ENCODE results near the gene NKTR. TPM values are rescaled to one million over a fixed set of nuclear protein-coding genes. Genes with fewer than 3 reads are reported as not detected.
"Not testable (repeated sequence)": the region's sequence is repeated elsewhere in the genome, so short reads cannot be mapped to it uniquely, and the experiment has no call there.

Gene NKTR
- 10 to 100 TPM; 27.8 to 32.7 (median 30.9) TPM for total RNA-seq (2021; fragmentation: NEBNext Ultra II Directional; extraction: Animal tissue kit (Norgen Biotek cat#: 25700))
- long read RNA-seq, full-length matches to known transcripts, result 3 of 33 reads
- long read RNA-seq, partial matches to known transcripts, result 17 of 33 reads
- long read RNA-seq, other reads (novel, unspliced or antisense), result 13 of 33 reads

GRCh38 chr3:42600111-42600957, at the start of gene NKTR:
TSS of gene NKTR (plus strand) at chr3:42600686. CDS start at chr3:42601007, 321 bp downstream.
- Mint-ChIP-seq H3K27ac (peak within 1 kb of the TSS; percentile 95), H3K27me3 (ENCODE audit: insufficient read depth) (no peaks in the 10 kb centered on the region; the same call in none of the 2 replicates), H3K4me3 (peak within 1 kb of the TSS; percentile 95), H3K4me1 (ENCODE audit: low read depth) (peaks cover 42% of the 10 kb centered on the region), H3K36me3 (ENCODE audit: low read depth) (peaks cover 21% of the 10 kb centered on the region), H3K9me3 (no peaks in the 10 kb centered on the region)
- DNase-seq, result peak; percentile 98
- TF ChIP-seq, protein P1, sequence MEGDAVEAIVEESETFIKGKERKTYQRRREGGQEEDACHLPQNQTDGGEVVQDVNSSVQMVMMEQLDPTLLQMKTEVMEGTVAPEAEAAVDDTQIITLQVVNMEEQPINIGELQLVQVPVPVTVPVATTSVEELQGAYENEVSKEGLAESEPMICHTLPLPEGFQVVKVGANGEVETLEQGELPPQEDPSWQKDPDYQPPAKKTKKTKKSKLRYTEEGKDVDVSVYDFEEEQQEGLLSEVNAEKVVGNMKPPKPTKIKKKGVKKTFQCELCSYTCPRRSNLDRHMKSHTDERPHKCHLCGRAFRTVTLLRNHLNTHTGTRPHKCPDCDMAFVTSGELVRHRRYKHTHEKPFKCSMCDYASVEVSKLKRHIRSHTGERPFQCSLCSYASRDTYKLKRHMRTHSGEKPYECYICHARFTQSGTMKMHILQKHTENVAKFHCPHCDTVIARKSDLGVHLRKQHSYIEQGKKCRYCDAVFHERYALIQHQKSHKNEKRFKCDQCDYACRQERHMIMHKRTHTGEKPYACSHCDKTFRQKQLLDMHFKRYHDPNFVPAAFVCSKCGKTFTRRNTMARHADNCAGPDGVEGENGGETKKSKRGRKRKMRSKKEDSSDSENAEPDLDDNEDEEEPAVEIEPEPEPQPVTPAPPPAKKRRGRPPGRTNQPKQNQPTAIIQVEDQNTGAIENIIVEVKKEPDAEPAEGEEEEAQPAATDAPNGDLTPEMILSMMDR (IDR thresholded peaks at IDR 0.05), result peak; percentile 50; the same call in 1 of the 2 replicates

DNA sequence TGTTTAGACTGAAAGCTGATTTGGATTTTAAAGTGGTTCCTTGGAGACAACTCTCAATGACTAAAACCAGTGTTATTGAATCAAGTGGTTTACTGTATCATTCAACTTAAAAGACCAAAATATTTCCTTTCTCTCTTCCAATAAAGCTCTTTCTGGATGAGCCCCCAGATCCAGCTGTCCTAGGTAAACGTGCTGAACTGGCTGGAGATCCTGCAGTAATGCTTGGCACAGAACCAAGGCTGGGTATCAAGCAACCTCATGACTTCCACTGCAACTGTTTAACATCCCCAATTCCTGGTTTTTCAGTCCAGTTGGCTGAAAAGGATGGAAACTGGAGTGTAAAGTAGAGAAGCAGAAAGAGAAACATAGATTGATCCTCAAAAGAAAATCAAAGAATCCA, 47.7 kb upstream of the NKTR start:
- no peaks in the 10 kb centered on the region for H3K27me3 Mint-ChIP-seq (ENCODE audit: insufficient read depth)
- TF ChIP-seq, protein P1 (IDR thresholded peaks at IDR 0.05), result no peak
- no peaks in the 10 kb centered on the region for H3K9me3 Mint-ChIP-seq
- DNase-seq, result no peak
- peaks cover 37% of the 10 kb centered on the region for H3K36me3 Mint-ChIP-seq (ENCODE audit: low read depth)
- H3K4me3 Mint-ChIP-seq, result no peak overlapping the region
- H3K27ac Mint-ChIP-seq, result no peak overlapping the region
- no peaks in the 10 kb centered on the region for H3K4me1 Mint-ChIP-seq (ENCODE audit: low read depth)

- Mint-ChIP-seq H3K27ac (no peak overlapping the region), H3K36me3 (ENCODE audit: low read depth) (peaks cover 35% of the 10 kb centered on the region), H3K27me3 (ENCODE audit: insufficient read depth) (no peaks in the 10 kb centered on the region), H3K4me1 (ENCODE audit: low read depth) (no peaks in the 10 kb centered on the region), H3K9me3 (no peaks in the 10 kb centered on the region), H3K4me3 (no peak overlapping the region)
- TF ChIP-seq, protein P1 (IDR thresholded peaks at IDR 0.05), result no peak
- no peak for DNase-seq
Observed at GRCh38 chr3:42556089-42556632, 44.3 kb upstream of the NKTR start.

DNA sequence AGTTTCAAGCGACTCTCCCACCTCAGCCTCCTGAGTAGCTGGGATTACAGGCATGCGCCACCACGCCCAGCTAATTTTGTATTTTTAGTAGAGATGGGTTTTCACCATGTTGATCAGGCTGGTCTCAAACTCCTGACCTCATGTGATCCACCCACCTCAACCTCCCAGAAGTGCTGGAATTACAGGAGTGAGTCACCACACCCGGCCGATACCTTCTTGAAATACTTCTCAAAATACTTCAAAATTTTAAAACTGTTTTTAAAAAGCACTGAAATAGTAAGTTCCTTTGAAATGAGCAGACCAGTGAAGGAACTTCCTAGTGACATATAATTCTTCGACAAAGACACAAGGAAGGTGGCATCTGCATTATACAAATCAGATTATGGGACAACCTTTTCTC, 43.7 kb upstream of the NKTR start:
- not testable (repeated sequence) for H3K4me3 Mint-ChIP-seq; H3K9me3 Mint-ChIP-seq; DNase-seq; H3K27ac Mint-ChIP-seq; H3K4me1 Mint-ChIP-seq (ENCODE audit: low read depth); H3K27me3 Mint-ChIP-seq (ENCODE audit: insufficient read depth)
- H3K36me3 Mint-ChIP-seq (ENCODE audit: low read depth), result peaks cover 32% of the 10 kb centered on the region

DNA sequence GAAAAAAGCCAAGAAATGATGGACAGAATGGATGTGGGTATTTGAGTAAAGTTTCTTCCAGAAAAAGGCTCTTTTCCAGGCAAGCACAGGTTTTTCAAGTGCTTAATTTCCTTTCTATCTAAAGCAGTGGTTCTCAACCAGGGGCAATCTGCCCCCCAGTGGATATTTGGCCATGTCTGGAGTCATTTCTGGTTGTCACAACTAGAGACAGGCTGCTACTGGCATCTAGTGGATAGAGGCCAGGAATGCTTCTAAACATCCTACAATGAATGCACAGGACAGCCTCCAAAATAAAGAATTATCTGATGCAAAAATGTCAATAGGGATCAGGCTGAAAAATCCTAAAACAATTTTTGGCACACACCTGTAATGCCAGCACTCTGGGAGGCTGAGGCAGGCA, 42.6 kb upstream of the NKTR start:
- Mint-ChIP-seq H3K4me1 (ENCODE audit: low read depth) (no peaks in the 10 kb centered on the region), H3K27ac (no peak overlapping the region), H3K27me3 (ENCODE audit: insufficient read depth) (no peaks in the 10 kb centered on the region), H3K36me3 (ENCODE audit: low read depth) (peaks cover 27% of the 10 kb centered on the region), H3K4me3 (no peak overlapping the region), H3K9me3 (no peaks in the 10 kb centered on the region)
- TF ChIP-seq, protein P1 (IDR thresholded peaks at IDR 0.05), result 0 out of 2 replicates have a peak, but pooled peaks have one; percentile 7
- no peak for DNase-seq
